ENCODE data around the gene COBL.

COBL gene

DNA sequence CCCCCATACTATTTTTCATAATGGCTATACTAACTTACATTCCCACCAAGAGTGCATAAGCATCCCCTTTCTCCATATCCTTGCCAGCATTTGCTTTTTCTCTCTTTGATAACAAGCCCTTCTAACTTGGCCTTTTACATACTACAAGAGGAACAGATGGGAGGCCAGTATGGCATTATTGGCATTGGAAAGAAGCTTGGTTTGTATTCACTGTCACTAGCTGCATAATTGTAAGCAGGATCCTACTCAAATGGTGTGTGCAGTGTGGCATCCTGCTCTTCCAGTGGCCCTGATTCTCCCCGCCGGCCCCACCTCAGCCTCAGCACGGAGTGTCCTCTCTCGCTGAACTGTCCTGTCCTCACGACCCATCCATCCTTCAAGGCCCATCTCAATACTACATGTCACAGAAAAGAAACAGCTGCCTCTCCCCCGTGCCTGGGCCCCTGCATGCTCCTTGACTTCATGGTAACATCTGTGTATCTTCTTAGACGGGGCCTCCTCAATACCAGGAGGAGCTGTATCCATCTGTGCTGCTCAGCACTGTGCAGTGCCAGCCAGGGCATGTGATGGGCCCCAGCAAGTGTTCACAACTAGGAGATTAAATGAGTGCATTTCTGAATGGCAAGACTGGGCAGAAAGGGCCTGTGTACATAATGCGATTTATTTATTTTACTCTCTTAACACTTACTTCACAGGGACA is 205.2 kb downstream of the COBL start:
- Histone ChIP-seq H3K79me2 (ENCODE audit: control insufficient read depth, low read length) (no peaks in the 10 kb centered on the region), H3K9me2 (replicated peaks; ENCODE audit: control insufficient read depth, low read length) (no peaks in the 10 kb centered on the region), H3K4me3 (ENCODE audit: low read length) (no peak overlapping the region), H3K27ac (ENCODE audit: low read depth, low read length) (no peak overlapping the region), H3K4me2 (ENCODE audit: low read length) (no peak overlapping the region), H4K20me1 (ENCODE audit: control insufficient read depth, insufficient read depth, low read depth, low read length) (no peaks in the 10 kb centered on the region), H3K36me3 (ENCODE audit: control insufficient read depth, low read length) (no peaks in the 10 kb centered on the region), H3K9me3 (ENCODE audit: control insufficient read depth, insufficient read depth, low read length) (peaks cover 6% of the 10 kb centered on the region; the same call in 1 of the 2 replicates), H3K27me3 (ENCODE audit: control insufficient read depth, low read length) (no peaks in the 10 kb centered on the region), H3F3A (ENCODE audit: control insufficient read depth, insufficient read depth) (no peaks in the 10 kb centered on the region), H3K4me1 (ENCODE audit: control insufficient read depth, low read length) (no peaks in the 10 kb centered on the region)
- TF ChIP-seq, protein P1, sequence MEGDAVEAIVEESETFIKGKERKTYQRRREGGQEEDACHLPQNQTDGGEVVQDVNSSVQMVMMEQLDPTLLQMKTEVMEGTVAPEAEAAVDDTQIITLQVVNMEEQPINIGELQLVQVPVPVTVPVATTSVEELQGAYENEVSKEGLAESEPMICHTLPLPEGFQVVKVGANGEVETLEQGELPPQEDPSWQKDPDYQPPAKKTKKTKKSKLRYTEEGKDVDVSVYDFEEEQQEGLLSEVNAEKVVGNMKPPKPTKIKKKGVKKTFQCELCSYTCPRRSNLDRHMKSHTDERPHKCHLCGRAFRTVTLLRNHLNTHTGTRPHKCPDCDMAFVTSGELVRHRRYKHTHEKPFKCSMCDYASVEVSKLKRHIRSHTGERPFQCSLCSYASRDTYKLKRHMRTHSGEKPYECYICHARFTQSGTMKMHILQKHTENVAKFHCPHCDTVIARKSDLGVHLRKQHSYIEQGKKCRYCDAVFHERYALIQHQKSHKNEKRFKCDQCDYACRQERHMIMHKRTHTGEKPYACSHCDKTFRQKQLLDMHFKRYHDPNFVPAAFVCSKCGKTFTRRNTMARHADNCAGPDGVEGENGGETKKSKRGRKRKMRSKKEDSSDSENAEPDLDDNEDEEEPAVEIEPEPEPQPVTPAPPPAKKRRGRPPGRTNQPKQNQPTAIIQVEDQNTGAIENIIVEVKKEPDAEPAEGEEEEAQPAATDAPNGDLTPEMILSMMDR (IDR thresholded peaks at IDR 0.05; ENCODE audit: low read depth, low read length, poor library complexity, severe bottlenecking), result no peak
- no peak for TF ChIP-seq EZH2phosphoT487 (IDR thresholded peaks at IDR 0.05; ENCODE audit: borderline replicate concordance, low read length)

DNA sequence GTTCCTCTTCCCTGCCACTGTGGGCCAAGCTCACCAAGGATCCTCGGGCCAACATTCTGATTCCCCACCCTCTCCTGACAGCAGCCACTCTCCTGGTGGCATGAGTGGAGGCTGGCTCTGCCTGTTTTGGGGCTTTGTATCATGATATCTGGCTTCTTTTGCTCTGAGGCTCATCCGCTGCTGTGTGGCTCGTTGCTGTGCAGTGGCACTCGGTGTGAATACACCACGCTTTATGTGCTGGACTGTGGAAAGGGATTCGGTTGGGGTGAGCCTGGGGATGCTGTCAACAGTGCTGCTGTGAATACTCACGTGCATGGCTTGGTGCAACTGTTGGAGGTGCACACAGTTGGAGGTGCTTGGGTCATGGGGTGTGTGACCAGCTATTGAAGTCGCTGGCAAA is 208.5 kb downstream of the COBL start:
- Histone ChIP-seq H3K27me3 (ENCODE audit: control insufficient read depth, low read length) (no peaks in the 10 kb centered on the region), H3K27ac (ENCODE audit: low read depth, low read length) (no peak overlapping the region), H3K4me3 (ENCODE audit: low read length) (no peak overlapping the region), H3K36me3 (ENCODE audit: control insufficient read depth, low read length) (no peaks in the 10 kb centered on the region), H3K9me2 (replicated peaks; ENCODE audit: control insufficient read depth, low read length) (no peaks in the 10 kb centered on the region), H3K9me3 (ENCODE audit: control insufficient read depth, insufficient read depth, low read length) (no peaks in the 10 kb centered on the region), H3F3A (ENCODE audit: control insufficient read depth, insufficient read depth) (no peaks in the 10 kb centered on the region), H3K4me2 (ENCODE audit: low read length) (no peak overlapping the region), H3K4me1 (ENCODE audit: control insufficient read depth, low read length) (no peaks in the 10 kb centered on the region), H4K20me1 (ENCODE audit: control insufficient read depth, insufficient read depth, low read depth, low read length) (no peaks in the 10 kb centered on the region), H3K79me2 (ENCODE audit: control insufficient read depth, low read length) (no peaks in the 10 kb centered on the region)
- TF ChIP-seq EZH2phosphoT487 (IDR thresholded peaks at IDR 0.05; ENCODE audit: borderline replicate concordance, low read length), result no peak
- TF ChIP-seq, protein P1 (IDR thresholded peaks at IDR 0.05; ENCODE audit: low read depth, low read length, poor library complexity, severe bottlenecking), result no peak

DNA sequence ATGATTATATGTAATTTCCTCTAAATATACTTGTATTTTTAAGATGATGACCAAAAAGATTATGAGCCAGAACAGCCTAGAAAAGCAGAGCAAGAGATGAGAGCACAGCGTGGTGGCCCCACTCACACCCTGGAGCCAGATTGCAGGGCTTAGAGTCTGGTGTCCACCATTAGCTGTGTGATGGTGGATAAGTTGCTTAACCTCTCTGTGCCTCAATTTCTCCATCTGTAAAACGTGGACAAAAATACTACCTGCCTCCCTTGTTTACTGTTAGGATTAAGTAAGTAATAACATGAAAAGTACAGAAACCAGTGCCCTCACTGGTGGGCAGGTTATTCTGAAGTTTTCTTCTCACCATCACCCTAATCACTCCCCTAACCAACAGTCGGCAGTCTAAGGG is 212.3 kb downstream of the COBL start:
- Histone ChIP-seq H3K27me3 (ENCODE audit: control insufficient read depth, low read length) (no peaks in the 10 kb centered on the region; the same call in 1 of the 2 replicates), H3K9me2 (replicated peaks; ENCODE audit: control insufficient read depth, low read length) (no peaks in the 10 kb centered on the region)

More for the DNA sequence above, 212.3 kb downstream of the COBL start:
- Histone ChIP-seq H3F3A (ENCODE audit: control insufficient read depth, insufficient read depth) (no peaks in the 10 kb centered on the region), H3K36me3 (ENCODE audit: control insufficient read depth, low read length) (no peaks in the 10 kb centered on the region), H3K4me3 (ENCODE audit: low read length) (no peak overlapping the region), H3K79me2 (ENCODE audit: control insufficient read depth, low read length) (no peaks in the 10 kb centered on the region), H3K4me1 (ENCODE audit: control insufficient read depth, low read length) (no peaks in the 10 kb centered on the region), H3K27ac (ENCODE audit: low read depth, low read length) (no peak overlapping the region), H3K9me3 (ENCODE audit: control insufficient read depth, insufficient read depth, low read length) (no peaks in the 10 kb centered on the region), H3K4me2 (ENCODE audit: low read length) (no peak overlapping the region), H4K20me1 (ENCODE audit: control insufficient read depth, insufficient read depth, low read depth, low read length) (no peaks in the 10 kb centered on the region)
- TF ChIP-seq, protein P1 (IDR thresholded peaks at IDR 0.05; ENCODE audit: low read depth, low read length, poor library complexity, severe bottlenecking), result no peak
- no peak for TF ChIP-seq EZH2phosphoT487 (IDR thresholded peaks at IDR 0.05; ENCODE audit: borderline replicate concordance, low read length)
